Upper lobe of right lung (tissue), 1 donor: ENCODE measurements around the gene LTB4R. TPM values are rescaled to one million over a fixed set of nuclear protein-coding genes. Genes with fewer than 3 reads are reported as not detected.

Source experiments
- ATAC-seq: fragments of 200-7000 bp; cut with Tn5 transposase; one replicate; pipeline ENCODE4 v1.9.1; 2020; ENCODE audit warnings: mild to moderate bottlenecking, moderate library complexity
- DNase-seq: peaks from one replicate; pipeline ENCODE4 v3.0.0-alpha.2; 2020
- H3K27ac ChIP-seq: fragments of 200-600 bp; one replicate; pipeline ENCODE4 v1.8.0; 2022
- H3K27me3 ChIP-seq: fragments of 200-600 bp; one replicate; pipeline ENCODE4 v1.8.0; 2022; ENCODE audit warnings: mild to moderate bottlenecking
- H3K36me3 ChIP-seq: fragments of 200-600 bp; one replicate; pipeline ENCODE4 v1.8.0; 2022
- H3K4me1 ChIP-seq: fragments of 200-600 bp; one replicate; pipeline ENCODE4 v1.8.0; 2022
- H3K4me3 ChIP-seq: fragments of 200-600 bp; one replicate; pipeline ENCODE4 v1.8.0; 2022; ENCODE audit warnings: mild to moderate bottlenecking
- H3K9me3 ChIP-seq: fragments of 200-600 bp; one replicate; pipeline ENCODE4 v1.8.0; 2022
- CTCF ChIP-seq: fragments of 200-600 bp; IDR thresholded peaks from one replicate; pipeline ENCODE4 v1.8.0; 2022; ENCODE audit warnings: antibody characterized with exemption
- intact Hi-C: fragments of 100-400 bp; cut with DNase I; formaldehyde crosslinking; loops from one replicate; pipeline ENCODE4 v1.11.0; 2022
- total RNA-seq: library from RNA; stranded (reverse); fragmentation: NEBNext Ultra II Directional; extraction: Animal tissue kit (Norgen Biotek cat#: 25700); gene quantifications from one replicate; pipeline ENCODE4 v1.2.1, GENCODE V29; 2021
- donor health status: DM: no; HTN: yes; CAD: no; lungs with severe emphysema.

LTB4R gene
- total RNA-seq, 1 donor from 2014 or later = 9.8 TPM

- no peaks in the 10 kb centered on the region for H3K9me3 ChIP-seq
- H3K4me1 ChIP-seq = peaks cover 14% of the 10 kb centered on the region
- H3K4me3 ChIP-seq = no peak overlapping the region
- H3K36me3 ChIP-seq = no peaks in the 10 kb centered on the region
- H3K27me3 ChIP-seq = no peaks in the 10 kb centered on the region
- ATAC-seq = no peak
- intact Hi-C loops = no loop called here
- no peak for TF ChIP-seq CTCF
- DNase-seq = no peak
- no peak overlapping the region for H3K27ac ChIP-seq
These were observed 30.4 kb upstream of the LTB4R start for GRCh38 chr14:24280797-24281460.

DNA sequence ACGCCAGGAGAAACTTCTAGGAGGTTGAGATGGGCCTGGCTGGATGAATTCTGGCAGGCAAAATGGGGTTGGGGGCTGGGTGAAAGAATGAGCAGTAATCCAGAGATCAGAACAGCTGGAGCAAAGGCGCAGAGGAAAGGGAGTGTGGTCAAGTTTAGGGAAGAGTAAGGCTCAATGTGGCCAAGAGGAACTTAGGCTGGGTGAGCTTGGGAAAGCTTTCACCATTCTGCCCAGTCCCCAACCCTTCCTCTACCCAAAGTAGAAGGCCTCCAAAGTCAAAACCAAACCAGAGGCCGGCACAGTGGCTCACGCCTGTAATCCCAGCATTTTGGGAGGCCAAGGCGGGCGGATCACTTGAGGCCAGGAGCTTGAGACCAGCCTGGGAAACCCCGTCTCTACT is 29.7 kb upstream of the LTB4R start:
- Histone ChIP-seq H3K4me1 (peaks cover 14% of the 10 kb centered on the region), H3K9me3 (no peaks in the 10 kb centered on the region), H3K27ac (peak overlapping the region; percentile 30), H3K4me3 (no peak overlapping the region), H3K27me3 (no peaks in the 10 kb centered on the region), H3K36me3 (no peaks in the 10 kb centered on the region)
- intact Hi-C loops = no loop called here
- peak; percentile 46 for ATAC-seq
- no peak for TF ChIP-seq CTCF
- no peak for DNase-seq

DNA sequence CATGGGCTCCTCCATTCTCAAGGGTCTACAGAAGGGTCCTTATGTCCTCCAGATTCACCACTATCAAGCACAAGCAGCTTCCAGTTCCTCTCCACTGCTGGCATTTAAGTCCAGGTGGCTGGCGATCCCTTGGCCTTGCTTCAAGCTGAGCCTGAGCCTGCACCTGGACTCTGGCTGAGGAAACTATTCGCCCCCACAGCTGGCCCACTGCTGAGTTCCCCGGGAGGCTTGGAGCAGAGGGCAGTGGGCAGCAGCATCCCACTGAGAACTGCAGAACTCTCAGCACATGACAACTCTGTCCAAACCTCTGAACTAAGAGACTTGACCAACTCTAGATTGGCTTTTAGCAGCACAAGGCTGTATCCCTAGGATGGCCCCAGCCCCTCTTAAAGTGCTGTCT is 28.6 kb upstream of the LTB4R start:
- H3K36me3 ChIP-seq = no peaks in the 10 kb centered on the region
- no peak overlapping the region for H3K27ac ChIP-seq
- no peaks in the 10 kb centered on the region for H3K9me3 ChIP-seq
- no peak overlapping the region for H3K4me3 ChIP-seq
- no peak for DNase-seq
- H3K4me1 ChIP-seq = peaks cover 9% of the 10 kb centered on the region
- no peaks in the 10 kb centered on the region for H3K27me3 ChIP-seq
- TF ChIP-seq CTCF = no peak
- no peak for ATAC-seq
- intact Hi-C loops = no loop called here

DNA sequence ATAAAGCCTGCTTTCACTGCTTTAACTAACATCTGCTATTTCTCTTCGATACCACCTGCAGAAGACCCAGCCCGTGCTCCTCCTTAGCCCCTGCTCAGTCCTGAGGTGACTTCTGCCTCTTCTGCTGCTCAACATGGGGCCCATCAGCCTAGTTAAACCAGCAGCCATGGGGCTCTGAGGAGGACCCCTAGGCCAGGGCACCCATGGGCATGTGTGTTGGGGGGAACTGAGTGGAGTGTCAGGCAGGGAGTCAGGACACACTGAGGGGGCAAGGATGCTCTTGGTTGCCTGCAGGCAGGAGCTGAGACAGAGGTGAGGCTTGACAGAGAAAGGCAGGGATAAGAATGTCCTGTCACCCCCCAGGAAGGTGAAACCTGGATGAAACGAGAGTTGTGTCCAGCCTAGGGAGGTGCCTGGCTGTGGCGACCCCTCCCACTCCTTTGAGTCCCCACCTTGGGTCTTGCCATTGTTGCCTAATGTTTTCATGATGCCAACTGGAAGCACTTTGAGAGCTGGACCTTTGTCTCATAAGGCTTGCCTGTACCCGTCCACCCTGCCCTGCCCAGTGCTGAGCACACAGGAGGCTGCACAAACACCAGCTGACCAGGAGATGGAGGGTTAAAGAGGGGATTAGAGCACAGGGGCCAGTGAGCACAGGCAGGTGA is 27.4 kb upstream of the LTB4R start:
- ATAC-seq (no peak), DNase-seq (no peak)
- Histone ChIP-seq H3K9me3 (no peaks in the 10 kb centered on the region), H3K4me3 (no peak overlapping the region), H3K4me1 (peaks cover 9% of the 10 kb centered on the region), H3K36me3 (no peaks in the 10 kb centered on the region), H3K27me3 (no peaks in the 10 kb centered on the region), H3K27ac (no peak overlapping the region)
- no peak for TF ChIP-seq CTCF
- intact Hi-C loops = no loop called here

DNA sequence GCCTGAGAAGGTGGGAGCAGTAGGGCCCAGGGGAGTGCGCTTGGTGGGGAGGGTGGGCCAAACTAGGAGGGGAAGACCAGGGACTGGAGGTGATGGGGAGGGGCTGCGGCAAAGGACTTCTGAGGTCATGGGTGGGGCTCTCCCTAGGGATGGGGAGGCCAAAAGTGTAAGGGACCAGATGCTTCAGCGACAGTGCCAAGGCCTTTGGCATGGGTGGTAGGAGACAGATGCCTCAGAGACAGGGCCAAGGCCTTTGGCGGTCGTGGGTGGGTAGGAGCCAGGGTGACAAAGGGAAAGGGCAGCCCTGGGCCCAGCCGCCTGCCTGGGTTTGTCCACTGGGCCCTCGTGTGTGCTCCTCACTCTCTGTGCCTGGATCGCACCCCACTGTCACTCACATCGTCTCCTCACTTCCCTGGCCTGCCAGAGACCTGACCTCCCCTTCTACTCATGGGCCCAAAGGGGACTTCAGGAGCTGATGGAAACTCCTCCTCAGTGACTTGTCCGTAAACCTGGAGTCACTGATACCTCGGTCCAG is 26.7 kb upstream of the LTB4R start:
- Histone ChIP-seq H3K4me3 (no peak overlapping the region), H3K9me3 (no peaks in the 10 kb centered on the region), H3K36me3 (peaks cover 5% of the 10 kb centered on the region), H3K27me3 (no peaks in the 10 kb centered on the region), H3K27ac (no peak overlapping the region), H3K4me1 (peaks cover 3% of the 10 kb centered on the region)
- no peak for ATAC-seq
- TF ChIP-seq CTCF = no peak
- intact Hi-C loops = no loop called here
- DNase-seq = no peak
